Right lobe of liver (tissue), 6 donors: Measurements from ENCODE around the gene MACROD2. TPM values are rescaled to one million over a fixed set of nuclear protein-coding genes. Genes with fewer than 3 reads are reported as not detected.

Experiments used
- ATAC-seq, 4 donors: fragments of 200-7000 bp; cut with Tn5 transposase; one replicate each; pipeline ENCODE4 v1.9.1; 2020; ENCODE audit warnings: mild to moderate bottlenecking in 4 of 4, moderate library complexity in 4 of 4
- DNase-seq, 3 donors: peaks; one replicate each; pipeline ENCODE4 v3.0.0-alpha.2; 2020
- H3K27ac ChIP-seq, 3 donors: fragments of 200-600 bp; one replicate each; pipeline ENCODE4 v1.8.0; 2022
- H3K27me3 ChIP-seq, 2 donors: fragments of 200-600 bp; one replicate each; pipeline ENCODE4 v1.8.0; 2022
- H3K36me3 ChIP-seq, 4 donors: fragments of 200-600 bp; sonication (generic) in 1 of 4; one replicate each; pipeline versions ENCODE4 v1.5.1 to v1.8.0; 2017 to 2022; ENCODE audit warnings: control low read depth in 1 of 4
- H3K4me1 ChIP-seq, 4 donors: fragments of 200-600 bp; sonication (generic) in 1 of 4; one replicate each; pipeline versions ENCODE4 v1.5.1 to v1.8.0; 2017 to 2022; ENCODE audit warnings: control low read depth in 1 of 4
- H3K4me3 ChIP-seq, 3 donors: fragments of 200-600 bp; one replicate each; pipeline ENCODE4 v1.8.0; 2022
- H3K9me3 ChIP-seq, 4 donors: fragments of 200-600 bp; sonication (generic) in 1 of 4; one replicate each; pipeline versions ENCODE4 v1.5.1 to v1.8.0; 2017 to 2022; ENCODE audit warnings: control low read depth in 1 of 4
- POLR2A ChIP-seq: fragments of 450-650 bp; IDR thresholded peaks from one replicate; pipeline ENCODE4 v1.6.1; 2017; ENCODE audit warnings: antibody characterized with exemption, mild to moderate bottlenecking
- WGBS: methylation state at CpG from one replicate; pipeline ENCODE4 v1.1.6; 2018; ENCODE audit warnings: low coverage, low lambda C conversion rate; ENCODE audit not compliant: insufficient coverage; ENCODE audit errors: missing lambda C conversion rate; 5-methylcytosine and 5-hydroxymethylcytosine counted together
- intact Hi-C, 2 donors: fragments of 100-400 bp; cut with DNase I; formaldehyde crosslinking; loops; one replicate each; pipeline versions ENCODE4 v1.11.2 to v1.14.1; 2022
- total RNA-seq, 6 experiments: library from RNA; depleted of rRNA in 2 of 6; stranded (reverse); fragments of >200 nt in 2 of 6; fragmentation: NEBNext Ultra II Directional in 3 of 6; extraction: Animal tissue kit (Norgen Biotek cat#: 25700) in 3 of 6; gene quantifications; one replicate each; pipeline versions ENCODE4 v1.1.0 to v1.2.4, GENCODE V29; 2016 to 2023
- TF ChIP-seq, protein P1 (sequence below), 4 donors: fragments of 200-600 bp in 3 of 4; fragments of 450-650 bp in 1 of 4; IDR thresholded peaks; one replicate each; pipeline versions ENCODE4 v1.5.1 to v1.8.0; 2016 to 2022; ENCODE audit warnings: antibody characterized with exemption in 4 of 4, mild to moderate bottlenecking in 2 of 4
- donor health status: DM: no; HTN: yes; CAD: no.
- donor health status: DM: no; HTN: no; CAD: no.
- donor health status: DM: no; HTN: no; CAD: no.
- donor health status: DM: no; HTN: yes; CAD: no.
- donor health status: DM: no; HTN: yes; CAD: no.

MACROD2 gene
- total RNA-seq, 6 experiments from 2014 or later = 1.2 to 5.5 (median 3.3) TPM

DNA sequence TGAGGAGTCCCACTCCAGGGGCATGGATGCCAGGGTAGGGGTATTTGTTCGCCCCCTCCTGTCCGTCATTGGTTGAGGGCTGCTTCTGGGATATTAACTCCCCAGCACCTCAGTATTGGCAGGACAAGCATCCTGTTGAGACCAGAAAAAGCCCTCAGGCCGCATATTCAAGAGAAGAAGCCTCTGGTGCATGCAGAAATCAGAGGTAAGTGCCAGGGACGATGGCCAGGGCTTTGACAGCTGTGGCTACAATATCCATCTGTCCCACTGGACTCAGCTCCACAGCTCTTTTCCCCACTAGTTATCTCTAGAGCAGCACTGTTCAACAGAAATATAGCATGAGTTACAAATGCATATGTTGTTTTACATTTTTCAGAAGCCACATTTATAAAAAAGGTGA, 1926.6 kb downstream of the MACROD2 start:
- Histone ChIP-seq H3K36me3 (no peaks in the 10 kb centered on the region), H3K4me1 (no peaks in the 10 kb centered on the region), H3K27me3 (no peaks in the 10 kb centered on the region), H3K27ac (no peak overlapping the region), H3K4me3 (no peak overlapping the region), H3K9me3 (no peaks in the 10 kb centered on the region)
- ATAC-seq = no peak
- DNase-seq = no peak
- 75% methylated on average over 4 of the region's 4 CpGs for whole genome bisulfite sequencing
- intact Hi-C loops = no loop called here
- TF ChIP-seq, protein P1, sequence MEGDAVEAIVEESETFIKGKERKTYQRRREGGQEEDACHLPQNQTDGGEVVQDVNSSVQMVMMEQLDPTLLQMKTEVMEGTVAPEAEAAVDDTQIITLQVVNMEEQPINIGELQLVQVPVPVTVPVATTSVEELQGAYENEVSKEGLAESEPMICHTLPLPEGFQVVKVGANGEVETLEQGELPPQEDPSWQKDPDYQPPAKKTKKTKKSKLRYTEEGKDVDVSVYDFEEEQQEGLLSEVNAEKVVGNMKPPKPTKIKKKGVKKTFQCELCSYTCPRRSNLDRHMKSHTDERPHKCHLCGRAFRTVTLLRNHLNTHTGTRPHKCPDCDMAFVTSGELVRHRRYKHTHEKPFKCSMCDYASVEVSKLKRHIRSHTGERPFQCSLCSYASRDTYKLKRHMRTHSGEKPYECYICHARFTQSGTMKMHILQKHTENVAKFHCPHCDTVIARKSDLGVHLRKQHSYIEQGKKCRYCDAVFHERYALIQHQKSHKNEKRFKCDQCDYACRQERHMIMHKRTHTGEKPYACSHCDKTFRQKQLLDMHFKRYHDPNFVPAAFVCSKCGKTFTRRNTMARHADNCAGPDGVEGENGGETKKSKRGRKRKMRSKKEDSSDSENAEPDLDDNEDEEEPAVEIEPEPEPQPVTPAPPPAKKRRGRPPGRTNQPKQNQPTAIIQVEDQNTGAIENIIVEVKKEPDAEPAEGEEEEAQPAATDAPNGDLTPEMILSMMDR (IDR thresholded peaks at IDR 0.05) = no peak
- TF ChIP-seq POLR2A = no peak

DNA sequence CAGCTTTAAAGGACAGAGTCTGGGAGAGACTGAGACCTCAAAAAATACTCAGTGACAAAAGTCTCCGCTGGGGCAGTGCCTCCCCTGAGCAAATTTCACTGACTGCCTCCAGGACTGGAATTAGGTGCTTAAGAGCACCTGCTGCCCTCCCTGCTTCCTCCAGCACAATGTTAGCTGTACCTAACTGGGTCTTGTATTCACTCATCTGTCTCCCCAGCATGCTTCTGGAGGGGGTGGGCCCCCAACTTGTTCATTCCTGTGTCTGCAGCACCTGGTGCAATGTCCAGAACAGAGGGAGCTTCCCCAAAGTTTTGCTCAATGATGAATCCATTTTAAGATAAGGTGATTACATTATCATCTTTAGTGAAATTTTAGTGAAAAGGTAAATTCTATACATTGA, 1927.2 kb downstream of the MACROD2 start:
- Histone ChIP-seq H3K27ac (no peak overlapping the region), H3K4me3 (no peak overlapping the region), H3K36me3 (no peaks in the 10 kb centered on the region), H3K4me1 (no peaks in the 10 kb centered on the region), H3K9me3 (no peaks in the 10 kb centered on the region), H3K27me3 (no peaks in the 10 kb centered on the region)
- WGBS = no CpG with 5 or more reads among the region's 1 CpG
- no peak for DNase-seq
- ATAC-seq = no peak
- intact Hi-C loops = no loop called here
- TF ChIP-seq, protein P1 (IDR thresholded peaks at IDR 0.05) = no peak
- TF ChIP-seq POLR2A = no peak

DNA sequence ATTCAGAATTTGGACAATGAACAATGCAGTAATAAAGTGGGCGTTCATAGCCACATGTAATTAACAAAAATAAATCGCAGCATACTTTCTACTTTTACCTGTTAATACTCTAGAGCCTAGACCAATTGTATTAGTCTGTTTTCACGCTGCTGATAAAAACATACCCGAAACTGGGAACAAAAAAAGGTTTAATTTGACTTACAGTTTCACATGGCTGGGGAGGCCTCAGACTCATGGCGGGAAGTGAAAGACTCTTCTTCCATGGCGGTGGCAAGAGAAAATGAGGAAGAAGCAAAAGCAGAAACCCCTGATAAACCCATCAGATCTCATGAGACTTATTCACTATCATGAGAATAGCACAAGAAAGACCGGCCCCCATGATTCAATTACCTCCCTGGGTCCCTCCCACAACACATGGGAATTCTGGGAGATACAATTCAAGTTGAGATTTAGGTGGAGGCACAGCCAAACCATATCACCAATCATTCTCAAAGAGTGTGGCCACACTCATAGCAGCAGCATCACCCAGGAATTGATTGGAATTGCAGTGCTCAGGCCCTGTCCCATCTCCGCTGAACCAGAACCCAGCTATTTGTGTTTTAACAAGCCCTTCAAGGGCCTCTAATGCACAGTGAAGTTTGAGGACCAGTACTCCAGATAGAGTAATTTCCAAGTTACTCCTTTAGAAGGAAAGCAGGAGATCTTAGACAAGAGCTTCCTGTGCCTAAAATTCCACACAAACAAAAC, 1927.9 kb downstream of the MACROD2 start:
- Histone ChIP-seq H3K4me3 (no peak overlapping the region), H3K27me3 (no peaks in the 10 kb centered on the region), H3K4me1 (no peaks in the 10 kb centered on the region), H3K9me3 (no peaks in the 10 kb centered on the region), H3K27ac (no peak overlapping the region), H3K36me3 (no peaks in the 10 kb centered on the region)
- ATAC-seq (no peak), DNase-seq (no peak)
- WGBS = 83% methylated on average over 8 of the region's 8 CpGs
- intact Hi-C loops = no loop called here
- no peak for TF ChIP-seq POLR2A
- TF ChIP-seq, protein P1 (IDR thresholded peaks at IDR 0.05) = no peak

DNA sequence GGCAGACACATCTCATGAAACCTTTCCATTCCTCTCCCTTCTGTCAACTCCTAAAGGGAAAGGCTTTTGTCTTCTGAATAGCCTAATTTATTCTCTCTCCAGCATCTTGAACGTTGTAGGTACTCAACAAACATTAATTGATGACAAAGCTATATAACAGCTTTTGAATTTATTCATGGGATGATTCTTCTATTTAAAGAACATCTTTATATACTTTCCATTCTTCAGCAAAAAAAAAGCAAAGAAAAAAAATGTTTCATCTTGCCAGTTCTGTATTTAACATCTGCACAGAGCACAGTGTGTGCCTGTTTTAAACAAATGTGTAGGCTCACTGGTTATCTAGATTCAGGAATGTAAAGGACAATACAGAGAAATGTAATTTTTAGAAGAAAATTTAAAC, 1929.2 kb downstream of the MACROD2 start:
- 33% methylated on average over 1 of the region's 1 CpG for WGBS
- intact Hi-C loops = no loop called here

More for the DNA sequence above, 1929.2 kb downstream of the MACROD2 start:
- TF ChIP-seq POLR2A = no peak
- TF ChIP-seq, protein P1 (IDR thresholded peaks at IDR 0.05) = no peak
- H3K27ac ChIP-seq = no peak overlapping the region
- no peaks in the 10 kb centered on the region for H3K27me3 ChIP-seq
- ATAC-seq = no peak
- no peak overlapping the region for H3K4me3 ChIP-seq
- no peaks in the 10 kb centered on the region for H3K4me1 ChIP-seq
- H3K36me3 ChIP-seq = no peaks in the 10 kb centered on the region
- H3K9me3 ChIP-seq = no peaks in the 10 kb centered on the region
- no peak for DNase-seq
